Spleen (tissue), 7 donors: ENCODE measurements around the gene E2F3.

Experiments used
- CTCF ChIP-seq, 11 experiments: fragments of 200-600 bp in 7 of 11; fragments of 450-650 bp in 4 of 11; sonication (generic) in 4 of 11; IDR thresholded peaks in 8 of 11; conservative IDR thresholded peaks in 3 of 11; 1 replicate in 7 of 11; 2 replicates in 4 of 11; pipeline versions ENCODE4 v1.4.0 to v1.8.0; 2016 to 2021; ENCODE audit warnings: antibody characterized with exemption in 11 of 11, inconsistent platforms in 4 of 11, mild to moderate bottlenecking in 1 of 11
- POLR2AphosphoS5 ChIP-seq, 3 donors: sonication (generic); formaldehyde crosslinking; IDR thresholded peaks; one replicate each; pipeline ENCODE4 v1.5.1; 2017; ENCODE audit warnings: antibody characterized with exemption in 3 of 3
- donor health status: DM: no; HTN: no; CAD: no; lungs with moderate emphysema.
- donor health status: DM: no; HTN: no; CAD: no.
- donor health status: DM: no; HTN: no; CAD: no.

GRCh38 chr6:20415304-20415703 is 13.6 kb downstream of the E2F3 start:
- TF ChIP-seq CTCF (IDR thresholded peaks at IDR 0.05 in 8 of 11, conservative IDR thresholded peaks at IDR 0.05 in 3 of 11) (no peak), POLR2AphosphoS5 (IDR thresholded peaks at IDR 0.05) (no peak)
